Spleen (tissue), 11 donors: Measurements from ENCODE around the gene DYNC1LI1. TPM values are rescaled to one million over a fixed set of nuclear protein-coding genes. Genes with fewer than 3 reads are reported as not detected.
"Not testable (repeated sequence)": the region's sequence is repeated elsewhere in the genome, so short reads cannot be mapped to it uniquely, and the experiment has no call there.

ENCODE experiments used
- DNase-seq: peaks from one replicate; pipeline ENCODE4 v3.0.0-alpha.2; 2020
- H3K27ac ChIP-seq, 8 donors: fragments of 200-600 bp; sonication (generic) in 7 of 8; 1 replicate in 4 of 8; 2 replicates in 4 of 8; pipeline versions ENCODE4 v1.5.0 to v1.8.0; 2016 to 2021; ENCODE audit warnings: inconsistent platforms in 4 of 8, mild to moderate bottlenecking in 4 of 8, moderate library complexity in 1 of 8
- H3K27me3 ChIP-seq, 7 donors: fragments of 200-600 bp; sonication (generic) in 6 of 7; replicated peaks in 1 of 7; 1 replicate in 4 of 7; 2 replicates in 3 of 7; pipeline versions ENCODE4 v1.5.0 to v1.8.0; 2016 to 2021; ENCODE audit warnings: inconsistent platforms in 3 of 7, mild to moderate bottlenecking in 1 of 7
- H3K36me3 ChIP-seq, 6 donors: fragments of 200-600 bp; sonication (generic) in 5 of 6; 1 replicate in 4 of 6; 2 replicates in 2 of 6; pipeline versions ENCODE4 v1.5.0 to v1.8.0; 2016 to 2021; ENCODE audit warnings: inconsistent platforms in 2 of 6
- H3K4me1 ChIP-seq, 6 donors: fragments of 200-600 bp; sonication (generic) in 5 of 6; 1 replicate in 3 of 6; 2 replicates in 3 of 6; pipeline versions ENCODE4 v1.5.0 to v1.8.0; 2016 to 2021; ENCODE audit warnings: inconsistent platforms in 3 of 6
- H3K4me3 ChIP-seq, 8 donors: fragments of 200-600 bp; sonication (generic) in 7 of 8; 1 replicate in 4 of 8; 2 replicates in 4 of 8; pipeline versions ENCODE4 v1.5.0 to v1.8.0; 2016 to 2021; ENCODE audit warnings: inconsistent platforms in 4 of 8, mild to moderate bottlenecking in 4 of 8, moderate library complexity in 2 of 8
- H3K9me3 ChIP-seq, 8 donors: fragments of 200-600 bp; sonication (generic) in 7 of 8; 1 replicate in 4 of 8; 2 replicates in 4 of 8; pipeline versions ENCODE4 v1.5.0 to v1.8.0; 2016 to 2021; ENCODE audit warnings: inconsistent platforms in 4 of 8
- CTCF ChIP-seq, 11 experiments: fragments of 200-600 bp in 7 of 11; fragments of 450-650 bp in 4 of 11; sonication (generic) in 4 of 11; IDR thresholded peaks in 8 of 11; conservative IDR thresholded peaks in 3 of 11; 1 replicate in 7 of 11; 2 replicates in 4 of 11; pipeline versions ENCODE4 v1.4.0 to v1.8.0; 2016 to 2021; ENCODE audit warnings: antibody characterized with exemption in 11 of 11, inconsistent platforms in 4 of 11, mild to moderate bottlenecking in 1 of 11
- POLR2A ChIP-seq, 3 donors: fragments of 450-650 bp; IDR thresholded peaks; one replicate each; pipeline ENCODE4 v1.5.1; 2017; ENCODE audit warnings: antibody characterized with exemption in 3 of 3, mild to moderate bottlenecking in 1 of 3
- POLR2AphosphoS5 ChIP-seq, 3 donors: sonication (generic); formaldehyde crosslinking; IDR thresholded peaks; one replicate each; pipeline ENCODE4 v1.5.1; 2017; ENCODE audit warnings: antibody characterized with exemption in 3 of 3
- WGBS, 5 donors: extraction: QIAGEN DNeasy Blood & Tissue Kit in 3 of 5; methylation state at CpG; one replicate each; pipeline versions ENCODE4 v1.1.5 to v1.1.7; 2013 to 2018; 5-methylcytosine and 5-hydroxymethylcytosine counted together
- intact Hi-C: fragments of 100-400 bp; cut with DNase I; formaldehyde crosslinking; loops from one replicate; pipeline ENCODE4 v1.15.0; 2023; ENCODE audit warnings: low total_unique reads
- polyA plus RNA-seq, 3 donors: library from polyadenylated mRNA; stranded (reverse); fragments of 200-250 nt; gene quantifications; one replicate each; pipeline ENCODE4 v1.2.1, GENCODE V29; 2013
- total RNA-seq, 7 donors: library from RNA; depleted of rRNA in 3 of 7; stranded (reverse); fragments of >200 nt in 3 of 7; fragmentation: NEBNext Ultra II Directional in 4 of 7; extraction: Animal tissue kit (Norgen Biotek cat#: 25700) in 4 of 7; gene quantifications; one replicate each; pipeline versions ENCODE4 v1.1.0 to v1.2.1, GENCODE V29; 2016 to 2021
- donor health status: healthy with polysubstance abuse.
- donor health status: DM: no; HTN: no; CAD: no; lungs with moderate emphysema.
- donor health status: DM: no; HTN: no; CAD: no.
- donor health status: Bipolar disorder and iron deficiency.
- donor health status: healthy.
- donor health status: DM: no; HTN: no; CAD: no.
- donor health status: DM: yes; HTN: yes; CAD: no.

The DYNC1LI1 gene
- total and polyA plus RNA-seq, 10 donors = 13.3 to 46.4 (median 36.1) TPM

- peaks cover 0 to 98% (median 49%) of the 10 kb centered on the region in 6 donors for H3K36me3 ChIP-seq
These were observed 39.5 kb downstream of the DYNC1LI1 start for GRCh38 chr3:32531010-32531647.

GRCh38 chr3:32525720-32526119 is 44.9 kb downstream of the DYNC1LI1 start:
- intact Hi-C loops = no loop called here
- no peak overlapping the region for H3K4me3 ChIP-seq
- H3K9me3 ChIP-seq = no peaks in the 10 kb centered on the region
- H3K27ac ChIP-seq = no peak overlapping the region
- peaks cover 0 to 91% (median 57%) of the 10 kb centered on the region in 6 donors for H3K36me3 ChIP-seq
- TF ChIP-seq POLR2A (IDR thresholded peaks at IDR 0.05) = no peak
- TF ChIP-seq CTCF (IDR thresholded peaks at IDR 0.05 in 8 of 11, conservative IDR thresholded peaks at IDR 0.05 in 3 of 11) = no peak
- TF ChIP-seq POLR2AphosphoS5 (IDR thresholded peaks at IDR 0.05) = no peak
- DNase-seq = no peak
- H3K4me1 ChIP-seq = no peaks in the 10 kb centered on the region
- H3K27me3 ChIP-seq = no peaks in the 10 kb centered on the region

More at GRCh38 chr3:32531010-32531647, 39.5 kb downstream of the DYNC1LI1 start:
- Histone ChIP-seq H3K4me1 (no peaks in the 10 kb centered on the region), H3K9me3 (no peaks in the 10 kb centered on the region), H3K27me3 (no peaks in the 10 kb centered on the region), H3K27ac (peak overlapping the region in 2 of 8 donors; percentile 9 to 25), H3K4me3 (no peak overlapping the region)
- no peak for TF ChIP-seq POLR2A (IDR thresholded peaks at IDR 0.05)
- no peak for TF ChIP-seq POLR2AphosphoS5 (IDR thresholded peaks at IDR 0.05)
- TF ChIP-seq CTCF (IDR thresholded peaks at IDR 0.05 in 8 of 11, conservative IDR thresholded peaks at IDR 0.05 in 3 of 11) = no peak
- DNase-seq = no peak
- intact Hi-C loops = no loop called here

- Histone ChIP-seq H3K4me3 (no peak overlapping the region), H3K9me3 (no peaks in the 10 kb centered on the region), H3K4me1 (no peaks in the 10 kb centered on the region), H3K36me3 (peaks cover 0 to 60% (median 32%) of the 10 kb centered on the region in 6 donors), H3K27me3 (no peaks in the 10 kb centered on the region), H3K27ac (no peak overlapping the region)
- no peak for DNase-seq
- TF ChIP-seq CTCF (IDR thresholded peaks at IDR 0.05 in 8 of 11, conservative IDR thresholded peaks at IDR 0.05 in 3 of 11) (no peak), POLR2A (IDR thresholded peaks at IDR 0.05) (no peak), POLR2AphosphoS5 (IDR thresholded peaks at IDR 0.05) (no peak)
- intact Hi-C loops = no loop called here
- WGBS, 5 donors = 80 to 89% (median 83%) methylated on average over 7 of the region's 7 CpGs
These were observed 48.0 kb downstream of the DYNC1LI1 start for GRCh38 chr3:32522682-32523081.

GRCh38 chr3:32518921-32519320 is 51.7 kb downstream of the DYNC1LI1 start:
- H3K9me3 ChIP-seq, H3K27me3 ChIP-seq, H3K4me3 ChIP-seq, DNase-seq, H3K27ac ChIP-seq, intact Hi-C loops: not testable (repeated sequence)
- WGBS, 5 donors = 93 to 96% (median 95%) methylated on average over 5 of the region's 5 CpGs
- H3K36me3 ChIP-seq = peaks cover 0 to 23% (median 0%) of the 10 kb centered on the region in 6 donors
- peaks cover 0 to 20% (median 8%) of the 10 kb centered on the region in 6 donors for H3K4me1 ChIP-seq

GRCh38 chr3:32516751-32517150 is 53.9 kb downstream of the DYNC1LI1 start:
- DNase-seq, H3K9me3 ChIP-seq, H3K27me3 ChIP-seq, H3K36me3 ChIP-seq, intact Hi-C loops: not testable (repeated sequence)
- 49 to 71% (median 55%) methylated on average over 9 of the region's 9 CpGs for WGBS, 5 donors
- Histone ChIP-seq H3K27ac (peak overlapping the region; percentile 5 to 92 (median 83)), H3K4me1 (peaks cover 0 to 20% (median 8%) of the 10 kb centered on the region in 6 donors), H3K4me3 (peak overlapping the region in 1 of 8 donors; percentile 55)
